Stomach smooth muscle (tissue), 2 donors: ENCODE results near the gene TP63.

ENCODE experiments used
- H3K27ac ChIP-seq: one replicate; pipeline ENCODE4 v1.7.0; 2013; ENCODE audit warnings: mild to moderate bottlenecking, low read length, inconsistent platforms
- H3K27me3 ChIP-seq, 2 donors: one replicate each; pipeline ENCODE4 v1.7.0; 2013; ENCODE audit warnings: low read length in 2 of 2; ENCODE audit not compliant: insufficient read depth in 2 of 2, control insufficient read depth in 1 of 2
- H3K36me3 ChIP-seq, 2 donors: one replicate each; pipeline ENCODE4 v1.7.0; 2013; ENCODE audit warnings: low read length in 2 of 2; ENCODE audit not compliant: control insufficient read depth in 2 of 2, insufficient read depth in 2 of 2
- H3K4me1 ChIP-seq: one replicate; pipeline ENCODE4 v1.7.0; 2013; ENCODE audit warnings: low read length; ENCODE audit not compliant: control insufficient read depth, insufficient read depth
- H3K4me3 ChIP-seq, 2 donors: one replicate each; pipeline ENCODE4 v1.7.0; 2013; ENCODE audit warnings: low read length in 2 of 2
- H3K9ac ChIP-seq, 2 donors: one replicate each; pipeline ENCODE4 v1.7.0; 2013; ENCODE audit warnings: low read length in 2 of 2, mild to moderate bottlenecking in 1 of 2
- H3K9me3 ChIP-seq, 2 donors: one replicate each; pipeline ENCODE4 v1.7.0; 2013; ENCODE audit warnings: low read length in 2 of 2; ENCODE audit not compliant: control insufficient read depth in 2 of 2
- donor health status: healthy.
- donor health status: Pancreatic carcinoma.

Gene TP63

DNA sequence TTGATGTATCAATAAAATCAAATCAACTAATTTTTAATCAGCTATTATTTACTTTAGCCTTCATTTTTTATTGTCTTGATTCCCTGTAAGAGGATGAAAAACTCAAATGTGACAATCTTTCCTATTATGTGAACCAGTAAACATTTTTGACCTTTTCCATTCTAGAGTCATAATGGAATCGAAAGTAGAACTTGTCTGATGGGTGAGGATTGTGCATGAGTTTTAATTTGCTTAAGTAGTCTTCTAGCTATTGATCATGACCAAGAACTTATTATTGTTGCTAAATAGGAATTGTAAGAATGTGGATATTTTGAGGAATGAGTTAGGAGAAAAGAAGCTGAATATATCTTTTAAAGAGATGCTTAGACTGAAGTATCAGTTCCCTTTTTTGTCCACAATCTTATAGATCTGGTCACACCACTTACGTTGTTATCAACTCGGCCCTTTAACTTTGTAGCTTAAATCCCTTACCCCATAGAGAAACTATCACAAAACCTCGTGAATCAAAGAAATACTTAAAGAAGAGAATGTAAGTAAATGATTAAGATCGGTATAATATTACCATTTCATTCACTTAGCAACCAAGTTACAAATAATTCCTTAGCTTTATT, 147.3 kb downstream of the TP63 start:
- Histone ChIP-seq H3K27me3 (no peaks in the 10 kb centered on the region), H3K9me3 (no peaks in the 10 kb centered on the region), H3K9ac (no peak overlapping the region), H3K4me3 (no peak overlapping the region), H3K36me3 (no peaks in the 10 kb centered on the region), H3K4me1 (no peaks in the 10 kb centered on the region), H3K27ac (no peak overlapping the region)

DNA sequence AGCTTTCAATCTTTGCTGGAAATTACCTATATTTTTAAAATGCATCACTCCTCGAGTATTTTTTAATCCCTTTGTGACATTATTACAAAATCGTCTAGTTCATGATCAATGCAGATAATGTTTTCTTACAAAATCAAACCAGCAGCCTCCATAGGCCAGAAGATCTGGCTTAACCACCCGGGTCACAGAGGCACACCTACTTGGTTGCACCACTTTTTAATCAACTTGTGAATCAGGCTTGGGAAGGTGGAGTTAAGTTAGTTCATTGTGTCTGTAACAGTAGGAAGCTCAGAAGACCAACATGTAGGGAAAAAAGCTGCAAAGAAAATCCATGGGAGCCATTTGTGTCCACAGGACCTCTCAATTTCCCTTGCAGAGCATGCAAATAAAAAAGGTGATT, 148.0 kb downstream of the TP63 start:
- H3K27ac ChIP-seq = no peak overlapping the region
- H3K9me3 ChIP-seq = no peaks in the 10 kb centered on the region
- H3K4me3 ChIP-seq = no peak overlapping the region
- no peak overlapping the region for H3K9ac ChIP-seq
- no peaks in the 10 kb centered on the region for H3K4me1 ChIP-seq
- no peaks in the 10 kb centered on the region for H3K36me3 ChIP-seq
- no peaks in the 10 kb centered on the region for H3K27me3 ChIP-seq

DNA sequence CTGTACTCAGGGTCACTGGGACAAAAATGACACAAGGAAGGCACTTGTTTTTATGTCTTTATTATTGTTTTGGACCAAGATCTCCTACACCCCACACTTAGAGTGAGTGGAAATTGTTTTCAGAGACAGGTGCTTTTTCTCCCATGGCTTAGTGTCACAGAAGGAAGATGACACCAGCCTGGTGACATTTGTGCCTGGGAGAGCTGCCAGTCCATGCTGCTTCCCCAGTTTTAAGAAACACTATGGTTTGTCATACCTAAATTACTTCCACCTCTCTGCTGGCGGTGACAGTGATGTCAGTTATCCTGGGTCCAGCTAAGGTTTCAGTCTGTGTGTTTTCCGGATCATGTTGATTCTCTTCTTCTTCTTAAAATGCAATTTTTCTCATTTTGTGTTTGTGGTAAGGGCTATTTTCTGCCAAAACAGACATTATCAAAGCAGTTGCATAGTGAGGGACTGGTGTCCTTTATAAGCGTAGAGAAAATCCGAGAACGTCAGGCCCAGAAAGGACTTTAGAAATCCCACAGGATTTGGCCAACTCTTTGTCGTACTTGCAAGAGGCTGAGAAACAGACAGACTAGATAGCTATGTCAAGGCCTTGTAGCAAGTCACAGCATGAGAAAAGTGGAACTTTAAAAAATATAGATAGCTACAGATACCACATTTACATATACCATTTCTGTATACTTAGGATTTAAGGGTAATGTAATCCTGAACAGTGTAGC, 149.5 kb downstream of the TP63 start:
- Histone ChIP-seq H3K9me3 (no peaks in the 10 kb centered on the region), H3K36me3 (no peaks in the 10 kb centered on the region), H3K4me3 (no peak overlapping the region), H3K27me3 (no peaks in the 10 kb centered on the region), H3K27ac (no peak overlapping the region), H3K4me1 (no peaks in the 10 kb centered on the region), H3K9ac (no peak overlapping the region)

DNA sequence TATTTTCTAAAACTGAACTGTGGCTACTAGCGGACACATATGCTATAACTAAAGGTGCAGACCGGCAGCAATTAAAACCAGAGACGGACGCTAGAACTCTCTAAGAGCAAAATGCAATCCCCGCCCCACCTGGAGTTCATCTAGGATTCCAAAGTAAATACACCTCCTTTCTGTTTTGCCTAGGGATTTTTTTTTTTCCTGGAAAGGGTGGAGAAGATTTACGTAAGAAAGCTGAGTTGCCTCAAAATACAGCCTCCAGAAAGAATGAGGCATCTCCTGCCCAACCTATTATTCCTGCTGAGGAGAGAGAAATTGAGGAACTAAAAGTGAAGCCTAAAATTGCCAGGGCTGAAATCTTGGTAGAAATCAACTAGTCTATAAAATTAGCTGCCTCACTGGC, 150.2 kb downstream of the TP63 start:
- no peaks in the 10 kb centered on the region for H3K4me1 ChIP-seq
- no peaks in the 10 kb centered on the region for H3K36me3 ChIP-seq
- H3K9me3 ChIP-seq = no peaks in the 10 kb centered on the region
- no peak overlapping the region for H3K9ac ChIP-seq
- no peak overlapping the region for H3K27ac ChIP-seq
- no peaks in the 10 kb centered on the region for H3K27me3 ChIP-seq
- no peak overlapping the region for H3K4me3 ChIP-seq

DNA sequence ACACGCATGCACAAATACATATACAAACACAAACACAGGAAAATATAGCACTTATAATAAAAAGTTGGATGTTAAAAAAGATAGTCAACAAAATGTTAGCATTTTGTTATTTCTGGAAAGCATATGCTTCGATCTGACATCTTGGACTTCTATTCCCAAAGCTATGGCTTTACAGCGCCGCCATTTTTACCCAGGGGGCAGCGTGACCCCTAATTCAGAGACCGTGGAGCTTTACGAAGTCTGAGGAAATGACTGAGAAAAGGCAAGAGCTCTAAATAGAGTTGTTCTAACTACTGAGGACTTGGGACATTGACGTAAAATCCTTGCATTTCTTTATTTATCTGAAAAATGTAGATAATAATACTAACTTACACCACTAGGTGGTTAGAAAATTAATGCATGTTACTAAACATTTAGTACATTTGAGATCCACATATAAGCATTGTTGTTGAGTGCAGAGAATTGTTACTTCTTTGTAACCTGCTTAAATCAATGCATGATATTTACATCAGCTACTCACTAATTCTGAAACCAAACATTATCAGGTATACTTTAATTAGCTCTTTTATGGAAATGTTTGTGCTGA, 155.4 kb downstream of the TP63 start:
- no peaks in the 10 kb centered on the region for H3K4me1 ChIP-seq
- no peaks in the 10 kb centered on the region for H3K36me3 ChIP-seq
- no peak overlapping the region for H3K4me3 ChIP-seq
- no peak overlapping the region for H3K27ac ChIP-seq
- no peak overlapping the region for H3K9ac ChIP-seq
- H3K27me3 ChIP-seq = no peaks in the 10 kb centered on the region
- no peaks in the 10 kb centered on the region for H3K9me3 ChIP-seq

DNA sequence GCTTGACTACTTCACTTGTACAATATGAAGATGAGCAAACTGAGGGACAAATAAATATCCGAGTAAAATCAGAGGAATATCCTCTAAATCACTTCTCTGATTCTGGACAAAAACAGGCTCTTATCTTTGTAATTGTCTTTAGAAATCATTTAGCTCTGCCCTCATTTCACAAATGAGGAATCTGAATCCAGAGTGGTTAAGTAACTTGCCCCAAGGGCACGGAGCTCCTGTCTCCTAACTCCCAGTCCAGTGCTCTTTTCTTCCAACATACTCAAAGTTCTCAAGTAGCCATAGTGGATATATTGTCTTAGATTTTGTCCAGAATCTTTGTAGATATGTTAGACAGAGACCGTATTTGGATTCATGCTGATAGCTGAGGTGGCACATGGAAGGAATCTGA, 156.0 kb downstream of the TP63 start:
- Histone ChIP-seq H3K9me3 (no peaks in the 10 kb centered on the region), H3K4me1 (no peaks in the 10 kb centered on the region), H3K27me3 (no peaks in the 10 kb centered on the region), H3K9ac (no peak overlapping the region), H3K27ac (no peak overlapping the region), H3K36me3 (no peaks in the 10 kb centered on the region), H3K4me3 (no peak overlapping the region)

DNA sequence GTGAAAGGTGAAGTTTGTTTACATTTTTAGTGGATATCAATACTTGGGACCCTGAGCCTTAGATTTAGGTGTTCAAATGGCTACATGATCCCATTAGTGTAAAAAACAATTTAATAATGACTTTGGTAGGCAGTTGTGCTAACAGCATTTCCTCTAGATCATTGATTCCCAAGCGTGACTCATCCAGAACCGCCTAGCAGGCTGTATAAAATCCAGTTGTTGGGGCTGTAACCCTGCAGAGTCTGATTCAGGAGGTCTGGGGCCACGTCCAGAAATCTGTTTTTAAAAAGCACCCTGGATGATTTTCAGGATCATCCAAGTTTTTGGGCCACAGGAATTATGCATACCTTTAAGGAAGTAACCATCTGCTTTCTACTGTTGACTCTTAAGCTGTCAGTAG, 156.4 kb downstream of the TP63 start:
- Histone ChIP-seq H3K9me3 (no peaks in the 10 kb centered on the region), H3K4me1 (no peaks in the 10 kb centered on the region), H3K4me3 (no peak overlapping the region), H3K27me3 (no peaks in the 10 kb centered on the region), H3K9ac (no peak overlapping the region), H3K36me3 (no peaks in the 10 kb centered on the region), H3K27ac (no peak overlapping the region)

DNA sequence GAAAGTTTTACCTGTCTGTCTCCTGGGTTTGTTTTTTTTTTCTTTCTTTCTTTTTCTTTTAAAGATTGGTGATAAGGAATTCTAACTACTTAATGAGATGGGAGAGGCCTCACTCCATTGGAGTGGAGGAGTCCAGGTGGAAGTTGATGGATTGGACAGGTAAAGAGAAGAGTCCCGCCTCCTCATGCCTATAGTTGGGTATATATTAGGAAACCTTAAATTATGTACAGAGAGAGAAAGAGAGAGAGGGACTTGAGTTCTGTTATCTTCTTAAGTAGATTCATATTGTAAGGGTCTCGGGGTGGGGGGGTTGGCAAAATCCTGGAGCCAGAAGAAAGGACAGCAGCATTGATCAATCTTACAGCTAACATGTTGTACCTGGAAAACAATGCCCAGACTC, 158.2 kb downstream of the TP63 start:
- Histone ChIP-seq H3K27ac (no peak overlapping the region), H3K27me3 (no peaks in the 10 kb centered on the region), H3K4me3 (no peak overlapping the region), H3K4me1 (no peaks in the 10 kb centered on the region), H3K9me3 (no peaks in the 10 kb centered on the region), H3K9ac (no peak overlapping the region), H3K36me3 (no peaks in the 10 kb centered on the region)

DNA sequence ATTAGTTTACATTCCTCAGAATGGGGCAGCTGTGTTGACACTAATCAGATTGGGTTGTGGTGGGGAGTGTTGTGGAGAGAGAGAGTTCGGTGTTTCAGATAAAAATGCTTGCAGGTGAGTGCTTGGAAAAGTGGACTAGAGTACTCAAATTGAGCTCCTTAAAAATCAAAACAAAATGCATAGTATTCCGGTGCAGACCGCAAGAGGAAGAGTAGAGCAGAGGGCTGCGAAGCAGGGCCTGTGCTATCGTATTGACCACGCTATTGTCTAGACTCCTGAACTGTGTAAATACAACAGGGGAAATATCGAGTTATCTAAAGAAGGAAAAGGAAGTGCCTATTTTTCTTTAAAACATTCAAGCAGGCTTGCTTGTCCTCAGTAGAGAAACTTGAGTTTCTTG, 159.5 kb downstream of the TP63 start:
- Histone ChIP-seq H3K27ac (no peak overlapping the region), H3K4me3 (no peak overlapping the region), H3K9ac (no peak overlapping the region), H3K36me3 (no peaks in the 10 kb centered on the region), H3K27me3 (no peaks in the 10 kb centered on the region), H3K9me3 (no peaks in the 10 kb centered on the region), H3K4me1 (no peaks in the 10 kb centered on the region)

DNA sequence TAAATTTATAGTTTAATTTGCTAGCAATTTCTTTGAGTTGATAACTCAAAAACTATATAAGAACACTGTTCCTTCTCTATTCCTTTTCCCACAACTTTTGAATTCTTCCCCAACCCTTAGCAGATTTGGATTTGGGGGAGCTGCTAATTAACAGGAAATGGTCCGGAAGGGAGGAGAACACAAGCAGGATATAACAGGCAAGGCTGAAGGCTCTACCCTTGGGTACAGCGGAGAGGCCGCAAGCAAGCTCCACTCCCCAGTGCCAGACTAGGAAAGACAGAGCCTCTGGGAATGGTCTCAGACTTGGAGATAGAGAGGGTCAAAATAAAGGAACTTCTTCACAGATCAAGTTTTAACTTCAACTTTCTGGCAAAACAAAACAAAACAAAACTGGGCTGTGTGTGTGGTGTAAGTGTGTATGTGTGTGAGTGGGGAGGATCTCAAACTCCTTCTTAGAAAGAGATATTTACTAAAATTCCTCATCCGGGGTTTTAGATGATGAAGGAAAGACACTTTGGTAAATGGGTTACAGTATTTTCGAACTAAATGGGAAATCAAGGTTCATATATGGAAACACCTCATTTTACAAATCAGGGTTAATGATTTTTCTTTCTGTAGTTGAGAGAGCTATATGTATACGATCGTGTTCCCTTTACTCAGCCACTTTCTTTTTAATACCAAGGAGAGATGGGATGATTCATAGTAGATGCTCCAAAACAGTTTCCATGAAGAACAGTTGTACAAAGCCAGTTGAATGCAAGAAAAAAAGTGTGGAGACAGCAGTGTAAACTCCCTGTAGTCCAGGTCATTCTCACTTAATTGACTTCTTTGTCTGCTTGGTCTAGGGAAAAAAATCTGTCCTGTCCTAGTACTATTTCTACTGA, 161.1 kb downstream of the TP63 start:
- Histone ChIP-seq H3K4me1 (no peaks in the 10 kb centered on the region), H3K27ac (no peak overlapping the region)

More for the DNA sequence above, 161.1 kb downstream of the TP63 start:
- H3K4me3 ChIP-seq = no peak overlapping the region
- no peak overlapping the region for H3K9ac ChIP-seq
- H3K36me3 ChIP-seq = no peaks in the 10 kb centered on the region
- H3K27me3 ChIP-seq = no peaks in the 10 kb centered on the region
- no peaks in the 10 kb centered on the region for H3K9me3 ChIP-seq
